Measurements from ENCODE around the gene PIP4K2A.

The PIP4K2A gene

DNA sequence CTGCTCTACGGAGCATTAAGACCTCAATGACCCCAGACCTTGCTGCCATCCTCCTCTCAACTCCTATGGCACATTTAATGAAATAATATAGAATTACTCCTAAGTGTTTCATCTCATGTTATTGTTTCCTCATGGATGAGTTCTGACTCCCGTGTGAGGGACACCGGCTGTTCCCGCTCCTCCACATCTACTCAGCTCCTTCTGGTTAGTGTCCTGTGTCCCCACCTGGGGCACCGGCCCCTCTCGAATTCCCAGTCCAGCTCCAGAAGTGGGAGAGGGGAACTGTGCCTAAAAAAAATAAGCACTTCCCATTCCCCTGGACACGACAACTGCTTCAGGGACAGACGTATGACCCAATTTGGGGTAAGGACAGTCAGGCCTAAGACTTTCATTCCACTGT, 58.3 kb downstream of the PIP4K2A start:
- H3K56ac ChIP-seq (ENCODE audit: low read length), result no peak overlapping the region
- no peak overlapping the region for H4K8ac ChIP-seq (ENCODE audit: low read depth, low read length)
- H2BK15ac ChIP-seq (replicated peaks; ENCODE audit: low read depth), result no peak overlapping the region
- H4K5ac ChIP-seq (ENCODE audit: low read length), result no peak overlapping the region
- no peak overlapping the region for H3K23ac ChIP-seq (ENCODE audit: low read length)
- H3K4me2 ChIP-seq (ENCODE audit: low read length), result no peak overlapping the region
- H3K4ac ChIP-seq (ENCODE audit: low read depth, low read length), result no peak overlapping the region
- no peak overlapping the region for H3K9ac ChIP-seq (ENCODE audit: low read length)
- H3K27me3 ChIP-seq (ENCODE audit: insufficient read depth, low read length, poor library complexity), result no peaks in the 10 kb centered on the region
- WGBS (ENCODE audit: extremely low coverage, insufficient coverage, low lambda C conversion rate), result no CpG with 5 or more reads among the region's 8 CpGs
- H2AK5ac ChIP-seq (ENCODE audit: low read length), result no peak overlapping the region
- H2BK120ac ChIP-seq (ENCODE audit: low read depth, low read length), result no peak overlapping the region
- H3K27ac ChIP-seq (ENCODE audit: low read depth, low read length), result no peak overlapping the region
- H3K36me3 ChIP-seq (ENCODE audit: control insufficient read depth, insufficient read depth, low read length), result no peaks in the 10 kb centered on the region
- no peak overlapping the region for H3K18ac ChIP-seq (ENCODE audit: low read length)
- peaks cover 7% of the 10 kb centered on the region for H3K79me2 ChIP-seq (ENCODE audit: control insufficient read depth, insufficient read depth, low read length)
- DNase-seq, result no peak
- H2BK5ac ChIP-seq (ENCODE audit: low read length), result no peak overlapping the region
- H3K4me3 ChIP-seq (ENCODE audit: low read length), result no peak overlapping the region
- peaks cover 2% of the 10 kb centered on the region for H3K79me1 ChIP-seq (ENCODE audit: low read length)
- peaks cover 4% of the 10 kb centered on the region for H3K4me1 ChIP-seq (ENCODE audit: control insufficient read depth, low read depth, low read length)

- H3K27me3 ChIP-seq (ENCODE audit: insufficient read depth, low read length, poor library complexity), result no peaks in the 10 kb centered on the region
- H3K36me3 ChIP-seq (ENCODE audit: control insufficient read depth, insufficient read depth, low read length), result no peaks in the 10 kb centered on the region
- no peak overlapping the region for H3K4me3 ChIP-seq (ENCODE audit: low read length)
- H3K79me2 ChIP-seq (ENCODE audit: control insufficient read depth, insufficient read depth, low read length), result peaks cover 7% of the 10 kb centered on the region
- H3K4me2 ChIP-seq (ENCODE audit: low read length), result no peak overlapping the region
- H3K79me1 ChIP-seq (ENCODE audit: low read length), result peaks cover 2% of the 10 kb centered on the region
- no peak overlapping the region for H2BK15ac ChIP-seq (replicated peaks; ENCODE audit: low read depth)
- no peak overlapping the region for H3K56ac ChIP-seq (ENCODE audit: low read length)
- H2AK5ac ChIP-seq (ENCODE audit: low read length), result no peak overlapping the region
- peaks cover 4% of the 10 kb centered on the region for H3K4me1 ChIP-seq (ENCODE audit: control insufficient read depth, low read depth, low read length)
- no peak overlapping the region for H4K8ac ChIP-seq (ENCODE audit: low read depth, low read length)
- H2BK5ac ChIP-seq (ENCODE audit: low read length), result no peak overlapping the region
- no peak overlapping the region for H4K5ac ChIP-seq (ENCODE audit: low read length)
- H3K4ac ChIP-seq (ENCODE audit: low read depth, low read length), result no peak overlapping the region
- H2BK120ac ChIP-seq (ENCODE audit: low read depth, low read length), result no peak overlapping the region
- H3K18ac ChIP-seq (ENCODE audit: low read length), result no peak overlapping the region
- whole genome bisulfite sequencing (ENCODE audit: extremely low coverage, insufficient coverage, low lambda C conversion rate), result no CpG with 5 or more reads among the region's 10 CpGs
- H3K27ac ChIP-seq (ENCODE audit: low read depth, low read length), result no peak overlapping the region
- no peak overlapping the region for H3K23ac ChIP-seq (ENCODE audit: low read length)
- H3K9ac ChIP-seq (ENCODE audit: low read length), result no peak overlapping the region
- DNase-seq, result no peak
Measured at GRCh38 chr10:22655312-22655981, 58.9 kb downstream of the PIP4K2A start.

- H3K23ac ChIP-seq (ENCODE audit: low read length), result no peak overlapping the region
- H3K36me3 ChIP-seq (ENCODE audit: control insufficient read depth, insufficient read depth, low read length), result no peaks in the 10 kb centered on the region
- no peak overlapping the region for H3K9ac ChIP-seq (ENCODE audit: low read length)
- H2BK5ac ChIP-seq (ENCODE audit: low read length), result no peak overlapping the region
- H2BK15ac ChIP-seq (replicated peaks; ENCODE audit: low read depth), result no peak overlapping the region
- H3K56ac ChIP-seq (ENCODE audit: low read length), result no peak overlapping the region
- no peak overlapping the region for H3K4me2 ChIP-seq (ENCODE audit: low read length)
- H3K18ac ChIP-seq (ENCODE audit: low read length), result no peak overlapping the region
- peaks cover 5% of the 10 kb centered on the region for H3K79me2 ChIP-seq (ENCODE audit: control insufficient read depth, insufficient read depth, low read length)
- H2AK5ac ChIP-seq (ENCODE audit: low read length), result no peak overlapping the region
- peaks cover 5% of the 10 kb centered on the region for H3K79me1 ChIP-seq (ENCODE audit: low read length)
- H4K5ac ChIP-seq (ENCODE audit: low read length), result no peak overlapping the region
- H3K27ac ChIP-seq (ENCODE audit: low read depth, low read length), result no peak overlapping the region
- no peak overlapping the region for H4K8ac ChIP-seq (ENCODE audit: low read depth, low read length)
- DNase-seq, result no peak
- WGBS (ENCODE audit: extremely low coverage, insufficient coverage, low lambda C conversion rate), result no CpG with 5 or more reads among the region's 6 CpGs
- no peak overlapping the region for H3K4ac ChIP-seq (ENCODE audit: low read depth, low read length)
- H3K4me1 ChIP-seq (ENCODE audit: control insufficient read depth, low read depth, low read length), result peaks cover 9% of the 10 kb centered on the region
- H2BK120ac ChIP-seq (ENCODE audit: low read depth, low read length), result no peak overlapping the region
- no peak overlapping the region for H3K4me3 ChIP-seq (ENCODE audit: low read length)
- H3K27me3 ChIP-seq (ENCODE audit: insufficient read depth, low read length, poor library complexity), result no peaks in the 10 kb centered on the region
Measured at GRCh38 chr10:22652988-22653481, 61.3 kb downstream of the PIP4K2A start.

- Histone ChIP-seq H3K27ac (ENCODE audit: low read depth, low read length) (no peak overlapping the region), H3K27me3 (ENCODE audit: insufficient read depth, low read length, poor library complexity) (no peaks in the 10 kb centered on the region), H4K5ac (ENCODE audit: low read length) (no peak overlapping the region), H2BK15ac (replicated peaks; ENCODE audit: low read depth) (no peak overlapping the region), H4K8ac (ENCODE audit: low read depth, low read length) (no peak overlapping the region), H2AK5ac (ENCODE audit: low read length) (no peak overlapping the region), H3K18ac (ENCODE audit: low read length) (no peak overlapping the region), H3K4ac (ENCODE audit: low read depth, low read length) (no peak overlapping the region), H2BK120ac (ENCODE audit: low read depth, low read length) (no peak overlapping the region), H3K4me2 (ENCODE audit: low read length) (no peak overlapping the region), H3K23ac (ENCODE audit: low read length) (no peak overlapping the region), H2BK5ac (ENCODE audit: low read length) (no peak overlapping the region), H3K56ac (ENCODE audit: low read length) (peak overlapping the region; percentile 11), H3K79me2 (ENCODE audit: control insufficient read depth, insufficient read depth, low read length) (peaks cover 5% of the 10 kb centered on the region), H3K4me1 (ENCODE audit: control insufficient read depth, low read depth, low read length) (peaks cover 19% of the 10 kb centered on the region), H3K79me1 (ENCODE audit: low read length) (peaks cover 5% of the 10 kb centered on the region), H3K36me3 (ENCODE audit: control insufficient read depth, insufficient read depth, low read length) (no peaks in the 10 kb centered on the region), H3K9ac (ENCODE audit: low read length) (no peak overlapping the region), H3K4me3 (ENCODE audit: low read length) (no peak overlapping the region)
- WGBS (ENCODE audit: extremely low coverage, insufficient coverage, low lambda C conversion rate), result no CpG with 5 or more reads among the region's 12 CpGs
- DNase-seq, result no peak
Measured at GRCh38 chr10:22651276-22651980, 63.0 kb downstream of the PIP4K2A start.

DNA sequence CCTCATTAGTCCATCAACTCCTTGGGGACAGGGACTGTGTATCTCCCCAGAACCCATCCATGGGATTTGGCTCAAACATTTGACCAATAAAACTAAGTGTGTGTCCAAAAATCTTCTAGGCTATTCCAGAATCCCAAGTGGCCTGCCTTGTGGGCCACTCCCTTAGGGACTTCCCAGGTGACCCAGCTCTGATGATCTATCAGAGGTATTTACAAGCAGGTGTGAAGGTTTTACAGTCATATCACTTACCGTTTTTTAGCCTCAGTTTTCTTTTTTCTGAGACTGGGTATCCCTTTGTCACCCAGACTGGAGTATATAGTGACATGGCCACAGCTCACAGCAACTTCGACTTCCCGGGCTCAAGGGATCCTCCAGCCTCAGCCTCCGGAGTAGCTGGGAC, 64.4 kb downstream of the PIP4K2A start:
- no peak overlapping the region for H2AK5ac ChIP-seq (ENCODE audit: low read length)
- H4K8ac ChIP-seq (ENCODE audit: low read depth, low read length), result no peak overlapping the region
- H3K27ac ChIP-seq (ENCODE audit: low read depth, low read length), result no peak overlapping the region
- no peaks in the 10 kb centered on the region for H3K36me3 ChIP-seq (ENCODE audit: control insufficient read depth, insufficient read depth, low read length)
- no peak for DNase-seq
- H2BK5ac ChIP-seq (ENCODE audit: low read length), result no peak overlapping the region
- peaks cover 3% of the 10 kb centered on the region for H3K79me1 ChIP-seq (ENCODE audit: low read length)
- H3K18ac ChIP-seq (ENCODE audit: low read length), result no peak overlapping the region
- no peak overlapping the region for H3K4me3 ChIP-seq (ENCODE audit: low read length)
- no peaks in the 10 kb centered on the region for H3K27me3 ChIP-seq (ENCODE audit: insufficient read depth, low read length, poor library complexity)
- peaks cover 22% of the 10 kb centered on the region for H3K4me1 ChIP-seq (ENCODE audit: control insufficient read depth, low read depth, low read length)
- H3K79me2 ChIP-seq (ENCODE audit: control insufficient read depth, insufficient read depth, low read length), result peaks cover 3% of the 10 kb centered on the region
- no peak overlapping the region for H3K4me2 ChIP-seq (ENCODE audit: low read length)
- no peak overlapping the region for H3K56ac ChIP-seq (ENCODE audit: low read length)
- no peak overlapping the region for H4K5ac ChIP-seq (ENCODE audit: low read length)
- H2BK120ac ChIP-seq (ENCODE audit: low read depth, low read length), result no peak overlapping the region
- H3K4ac ChIP-seq (ENCODE audit: low read depth, low read length), result no peak overlapping the region
- no peak overlapping the region for H3K23ac ChIP-seq (ENCODE audit: low read length)
- H2BK15ac ChIP-seq (replicated peaks; ENCODE audit: low read depth), result no peak overlapping the region
- WGBS (ENCODE audit: extremely low coverage, insufficient coverage, low lambda C conversion rate), result no CpG with 5 or more reads among the region's 4 CpGs
- H3K9ac ChIP-seq (ENCODE audit: low read length), result no peak overlapping the region
